Activated naive CD4-positive, alpha-beta T cell (primary cell): ENCODE data around the gene CARD16.

Source experiments
- DNase-seq, 4 experiments: peaks; one replicate each; lab custom pipeline; 2025; lab: John Stamatoyannopoulos, UW

CARD16 gene

GRCh38 chr11:104992781-104993180, 52.4 kb downstream of the CARD16 start:
- DNase-seq: no peak

GRCh38 chr11:104991994-104992393, 53.1 kb downstream of the CARD16 start:
- no peak for DNase-seq
